MM.1S (cell line): ENCODE measurements around the gene RPSA.

Source experiments
- DNase-seq: peaks from one replicate; pipeline ENCODE4 v3.0.0-alpha.2; 2015
- H2AFZ ChIP-seq: fragments of 300-600 bp; sonication (generic); 2 replicates; pipeline ENCODE4 v1.6.0; 2016; ENCODE audit warnings: antibody characterized with exemption, low read length
- H3F3A ChIP-seq: fragments of 300-600 bp; sonication (generic); 2 replicates; pipeline ENCODE4 v1.6.1; 2016; ENCODE audit warnings: mild to moderate bottlenecking, antibody characterized with exemption, low read length, moderate library complexity, mixed read lengths; ENCODE audit not compliant: insufficient read depth
- H3K27ac ChIP-seq: fragments of 300-600 bp; sonication (generic); 2 replicates; pipeline ENCODE4 v1.5.1; 2016; ENCODE audit warnings: mild to moderate bottlenecking, low read length
- H3K27me3 ChIP-seq: fragments of 300-600 bp; sonication (generic); replicated peaks from 2 replicates; pipeline ENCODE4 v1.6.0; 2016; ENCODE audit warnings: low read length; ENCODE audit not compliant: insufficient read depth
- H3K36me3 ChIP-seq: fragments of 300-600 bp; sonication (generic); replicated peaks from 2 replicates; pipeline ENCODE4 v1.6.1; 2016; ENCODE audit warnings: mild to moderate bottlenecking, low read length, mixed read lengths; ENCODE audit not compliant: insufficient read depth
- H3K4me1 ChIP-seq: fragments of 300-600 bp; sonication (generic); 2 replicates; pipeline ENCODE4 v1.6.1; 2016; ENCODE audit warnings: low read length, mixed read lengths
- H3K4me2 ChIP-seq: fragments of 300-600 bp; sonication (generic); 2 replicates; pipeline ENCODE4 v1.6.0; 2016; ENCODE audit warnings: low read depth, low read length
- H3K4me3 ChIP-seq: fragments of 300-600 bp; sonication (generic); 2 replicates; pipeline ENCODE4 v1.5.1; 2016; ENCODE audit warnings: low read length, mixed read lengths
- H3K79me2 ChIP-seq: fragments of 300-600 bp; sonication (generic); 2 replicates; pipeline ENCODE4 v1.6.1; 2016; ENCODE audit warnings: mixed run types, low read length, mixed read lengths
- H3K9ac ChIP-seq: fragments of 300-600 bp; sonication (generic); 2 replicates; pipeline ENCODE4 v1.6.1; 2016; ENCODE audit warnings: low read length, mixed read lengths
- H3K9me2 ChIP-seq: fragments of 300-600 bp; sonication (generic); replicated peaks from 2 replicates; pipeline ENCODE4 v1.6.1; 2016; ENCODE audit warnings: mild to moderate bottlenecking, low read length, mixed read lengths; ENCODE audit not compliant: insufficient read depth
- H3K9me3 ChIP-seq: fragments of 300-600 bp; sonication (generic); replicated peaks from 2 replicates; pipeline ENCODE4 v1.6.1; 2016; ENCODE audit warnings: mild to moderate bottlenecking, low read length, mixed read lengths; ENCODE audit not compliant: insufficient read depth
- H4K20me1 ChIP-seq: fragments of 300-600 bp; sonication (generic); 2 replicates; pipeline ENCODE4 v1.6.1; 2016; ENCODE audit warnings: mild to moderate bottlenecking, low read length, moderate library complexity, mixed read lengths; ENCODE audit not compliant: insufficient read depth
- EZH2 ChIP-seq: fragments of 300-600 bp; sonication (generic); optimal IDR thresholded peaks from 2 replicates; pipeline ENCODE3; 2017; ENCODE audit warnings: low read depth, mild to moderate bottlenecking, antibody characterized with exemption, low read length, mixed read lengths
- EZH2phosphoT487 ChIP-seq: fragments of 300-600 bp; sonication (generic); IDR thresholded peaks from 2 replicates; pipeline ENCODE4 v1.6.1; 2018; ENCODE audit warnings: antibody characterized with exemption, low read length
- TF ChIP-seq, protein P1 (sequence below): fragments of 300-600 bp; sonication (generic); IDR thresholded peaks from 2 replicates; pipeline ENCODE4 v1.5.1; 2016; ENCODE audit warnings: antibody characterized with exemption, low read length, mixed read lengths

RPSA gene

DNA sequence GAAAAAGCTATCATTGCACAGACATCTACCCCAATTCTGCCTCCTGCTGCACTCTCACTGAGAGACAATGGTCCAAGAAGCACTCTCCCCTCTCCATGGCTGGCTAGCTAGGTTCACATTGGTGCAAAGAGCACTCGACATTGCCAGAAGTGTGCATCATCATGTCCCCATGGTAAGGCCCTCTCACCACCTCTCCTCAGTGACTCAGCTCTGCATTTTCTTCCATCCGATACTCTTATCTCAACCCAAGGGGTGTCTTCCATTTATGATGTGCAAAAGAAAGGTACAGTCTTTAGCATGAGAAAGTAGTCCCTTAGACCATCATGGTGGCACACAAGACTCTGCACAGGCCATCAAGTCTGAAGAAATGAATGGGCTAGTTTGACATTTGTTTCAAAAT lies 14.0 kb downstream of the RPSA start:
- Histone ChIP-seq H4K20me1 (no peaks in the 10 kb centered on the region), H3K9ac (no peak overlapping the region), H2AFZ (no peak overlapping the region), H3K27me3 (no peaks in the 10 kb centered on the region), H3K4me2 (no peak overlapping the region), H3K9me3 (no peaks in the 10 kb centered on the region), H3K4me1 (no peaks in the 10 kb centered on the region), H3K79me2 (no peaks in the 10 kb centered on the region), H3K36me3 (no peaks in the 10 kb centered on the region), H3K27ac (no peak overlapping the region), H3K4me3 (no peak overlapping the region), H3F3A (peaks cover 15% of the 10 kb centered on the region), H3K9me2 (no peaks in the 10 kb centered on the region)
- no peak for DNase-seq
- no peak for TF ChIP-seq EZH2
- TF ChIP-seq EZH2phosphoT487: no peak
- TF ChIP-seq, protein P1, sequence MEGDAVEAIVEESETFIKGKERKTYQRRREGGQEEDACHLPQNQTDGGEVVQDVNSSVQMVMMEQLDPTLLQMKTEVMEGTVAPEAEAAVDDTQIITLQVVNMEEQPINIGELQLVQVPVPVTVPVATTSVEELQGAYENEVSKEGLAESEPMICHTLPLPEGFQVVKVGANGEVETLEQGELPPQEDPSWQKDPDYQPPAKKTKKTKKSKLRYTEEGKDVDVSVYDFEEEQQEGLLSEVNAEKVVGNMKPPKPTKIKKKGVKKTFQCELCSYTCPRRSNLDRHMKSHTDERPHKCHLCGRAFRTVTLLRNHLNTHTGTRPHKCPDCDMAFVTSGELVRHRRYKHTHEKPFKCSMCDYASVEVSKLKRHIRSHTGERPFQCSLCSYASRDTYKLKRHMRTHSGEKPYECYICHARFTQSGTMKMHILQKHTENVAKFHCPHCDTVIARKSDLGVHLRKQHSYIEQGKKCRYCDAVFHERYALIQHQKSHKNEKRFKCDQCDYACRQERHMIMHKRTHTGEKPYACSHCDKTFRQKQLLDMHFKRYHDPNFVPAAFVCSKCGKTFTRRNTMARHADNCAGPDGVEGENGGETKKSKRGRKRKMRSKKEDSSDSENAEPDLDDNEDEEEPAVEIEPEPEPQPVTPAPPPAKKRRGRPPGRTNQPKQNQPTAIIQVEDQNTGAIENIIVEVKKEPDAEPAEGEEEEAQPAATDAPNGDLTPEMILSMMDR: no peak

GRCh38 chr3:39423436-39423970 lies 17.0 kb downstream of the RPSA start:
- Histone ChIP-seq H3K9me2 (no peaks in the 10 kb centered on the region), H3K4me2 (no peak overlapping the region), H3K9ac (no peak overlapping the region), H3K4me3 (no peak overlapping the region), H4K20me1 (no peaks in the 10 kb centered on the region), H3K36me3 (no peaks in the 10 kb centered on the region), H3K9me3 (no peaks in the 10 kb centered on the region), H3K4me1 (no peaks in the 10 kb centered on the region), H3K27ac (no peak overlapping the region), H3K27me3 (no peaks in the 10 kb centered on the region), H3K79me2 (no peaks in the 10 kb centered on the region), H3F3A (no peaks in the 10 kb centered on the region), H2AFZ (no peak overlapping the region)
- no peak for TF ChIP-seq EZH2phosphoT487
- no peak for TF ChIP-seq EZH2
- TF ChIP-seq, protein P1: no peak
- DNase-seq: no peak

DNA sequence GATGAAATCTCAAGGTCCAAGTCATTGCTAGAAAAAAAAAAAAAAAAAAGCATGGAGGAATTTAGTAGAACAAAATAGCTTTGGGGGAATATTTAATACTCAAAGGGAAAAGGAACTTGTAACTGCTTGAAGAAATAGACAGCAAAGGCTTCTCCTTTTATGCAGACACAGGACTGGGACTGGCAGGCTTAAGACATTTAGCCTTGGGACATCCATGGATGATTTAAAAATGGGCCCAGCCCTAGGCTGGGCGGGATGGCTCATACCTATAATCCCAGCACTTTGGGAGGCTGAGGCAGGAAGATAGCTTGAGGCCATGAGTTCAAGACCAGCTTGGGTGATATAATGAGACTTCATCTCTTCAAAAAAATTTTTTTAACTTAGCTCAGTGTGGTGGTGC lies 19.8 kb downstream of the RPSA start:
- H2AFZ ChIP-seq: no peak overlapping the region
- H3K4me2 ChIP-seq: no peak overlapping the region
- no peaks in the 10 kb centered on the region for H3K27me3 ChIP-seq
- DNase-seq: no peak
- H3K4me1 ChIP-seq: no peaks in the 10 kb centered on the region
- H3K79me2 ChIP-seq: no peaks in the 10 kb centered on the region
- no peak overlapping the region for H3K4me3 ChIP-seq
- H3K36me3 ChIP-seq: no peaks in the 10 kb centered on the region
- no peaks in the 10 kb centered on the region for H3K9me3 ChIP-seq
- H4K20me1 ChIP-seq: no peaks in the 10 kb centered on the region
- H3K27ac ChIP-seq: no peak overlapping the region
- no peaks in the 10 kb centered on the region for H3K9me2 ChIP-seq
- no peaks in the 10 kb centered on the region for H3F3A ChIP-seq
- no peak overlapping the region for H3K9ac ChIP-seq
- TF ChIP-seq EZH2 (no peak), EZH2phosphoT487 (no peak)

GRCh38 chr3:39427506-39427905 lies 21.0 kb downstream of the RPSA start:
- Histone ChIP-seq H3K9me2 (no peaks in the 10 kb centered on the region), H3K79me2 (no peaks in the 10 kb centered on the region), H3K4me2 (no peak overlapping the region), H3K9ac (no peak overlapping the region), H3K4me1 (no peaks in the 10 kb centered on the region), H3K27ac (no peak overlapping the region), H3K9me3 (no peaks in the 10 kb centered on the region), H3K4me3 (no peak overlapping the region), H3K36me3 (no peaks in the 10 kb centered on the region), H2AFZ (no peak overlapping the region), H4K20me1 (no peaks in the 10 kb centered on the region), H3K27me3 (no peaks in the 10 kb centered on the region), H3F3A (no peaks in the 10 kb centered on the region)
- DNase-seq: no peak
- TF ChIP-seq EZH2: no peak
- TF ChIP-seq, protein P1: no peak
- no peak for TF ChIP-seq EZH2phosphoT487
